GM23338 (cell line): ENCODE data around the gene PHF21A. TPM values are rescaled to one million over a fixed set of nuclear protein-coding genes. Genes with fewer than 3 reads are reported as not detected.
"Not testable (repeated sequence)": the region's sequence is repeated elsewhere in the genome, so short reads cannot be mapped to it uniquely, and the experiment has no call there.

ENCODE experiments used
- ATAC-seq: fragments of 200-7000 bp; cut with Tn5 transposase; 3 replicates; pipeline ENCODE4 v1.9.1; 2020
- DNase-seq: peaks from one replicate; pipeline ENCODE4 v3.0.0-alpha.2; 2015; ENCODE audit warnings: low spot score
- H2AFZ ChIP-seq: fragments of 200-600 bp; sonication (generic); 2 replicates; pipeline ENCODE4 v1.8.0; 2016; ENCODE audit warnings: antibody characterized with exemption, mild to moderate bottlenecking, moderate library complexity
- H3F3A ChIP-seq: fragments of 200-600 bp; sonication (generic); replicated peaks from 2 replicates; pipeline ENCODE4 v1.8.0; 2017; ENCODE audit warnings: antibody characterized with exemption, mixed run types, low read depth
- H3K27ac ChIP-seq: fragments of 200-600 bp; sonication (generic); 2 replicates; pipeline ENCODE4 v1.6.1; 2016; ENCODE audit warnings: low read depth
- H3K27me3 ChIP-seq: fragments of 200-600 bp; sonication (generic); 2 replicates; pipeline ENCODE4 v1.8.0; 2016; ENCODE audit warnings: mild to moderate bottlenecking, mixed run types, moderate library complexity; ENCODE audit not compliant: insufficient read depth
- H3K36me3 ChIP-seq: fragments of 200-600 bp; sonication (generic); 2 replicates; pipeline ENCODE4 v1.8.0; 2016; ENCODE audit warnings: mild to moderate bottlenecking; ENCODE audit not compliant: insufficient read depth
- H3K4me1 ChIP-seq: fragments of 200-600 bp; sonication (generic); 2 replicates; pipeline ENCODE4 v1.8.0; 2016; ENCODE audit warnings: mild to moderate bottlenecking, moderate library complexity; ENCODE audit not compliant: insufficient read depth
- H3K4me2 ChIP-seq: fragments of 200-600 bp; sonication (generic); 2 replicates; pipeline ENCODE4 v1.7.1; 2017; ENCODE audit warnings: mixed run types
- H3K4me3 ChIP-seq: fragments of 200-600 bp; sonication (generic); 2 replicates; pipeline ENCODE4 v1.6.1; 2016; ENCODE audit warnings: mixed run types
- H3K79me2 ChIP-seq: fragments of 200-600 bp; sonication (generic); replicated peaks from 2 replicates; pipeline ENCODE4 v1.8.0; 2017; ENCODE audit warnings: mild to moderate bottlenecking; ENCODE audit not compliant: insufficient read depth
- H3K9me2 ChIP-seq: fragments of 200-600 bp; sonication (generic); 2 replicates; pipeline ENCODE4 v1.8.0; 2017; ENCODE audit not compliant: insufficient read depth
- H4K20me1 ChIP-seq: fragments of 200-600 bp; sonication (generic); replicated peaks from 2 replicates; pipeline ENCODE4 v1.8.0; 2017; ENCODE audit warnings: mild to moderate bottlenecking; ENCODE audit not compliant: insufficient read depth
- H3K27ac Mint-ChIP-seq: 2 replicates; pipeline ENCODE4 v1.8.0; 2020; ENCODE audit warnings: inconsistent platforms, mild to moderate bottlenecking, moderate library complexity, mixed read lengths
- H3K27me3 Mint-ChIP-seq: 3 replicates; pipeline ENCODE4 v1.8.0; 2022; ENCODE audit warnings: low read depth, mild to moderate bottlenecking, moderate library complexity, mixed read lengths, inconsistent platforms; ENCODE audit not compliant: insufficient read depth, poor library complexity
- H3K36me3 Mint-ChIP-seq: 3 replicates; pipeline ENCODE4 v1.8.0; 2021; ENCODE audit warnings: low read depth, mild to moderate bottlenecking, inconsistent platforms, moderate library complexity, mixed read lengths
- H3K4me1 Mint-ChIP-seq: 3 replicates; pipeline ENCODE4 v1.8.0; 2020; ENCODE audit warnings: mild to moderate bottlenecking, inconsistent platforms, mixed read lengths
- H3K4me3 Mint-ChIP-seq: 3 replicates; pipeline ENCODE4 v1.8.0; 2021; ENCODE audit warnings: moderate library complexity, mild to moderate bottlenecking, inconsistent platforms, mixed read lengths
- H3K9me3 Mint-ChIP-seq: 3 replicates; pipeline ENCODE4 v1.8.0; 2020; ENCODE audit warnings: moderate library complexity, mild to moderate bottlenecking, inconsistent platforms, mixed read lengths
- CREB1 ChIP-seq: fragments of 250-450 bp; sonication (Bioruptor Pico); IDR thresholded peaks from 2 replicates; pipeline ENCODE4 v1.5.0; 2020; ENCODE audit warnings: low read depth, mild to moderate bottlenecking, moderate library complexity
- CTCF ChIP-seq, 2 experiments: fragments of 200-600 bp in 1 of 2; sonication (generic) in 1 of 2; conservative IDR thresholded peaks; 2 replicates each; pipeline versions ENCODE4 v1.5.1 to v1.6.1; 2016 to 2017; ENCODE audit warnings: antibody characterized with exemption in 2 of 2, low read depth in 2 of 2, mild to moderate bottlenecking in 2 of 2, moderate library complexity in 1 of 2
- ETS1 ChIP-seq: IDR thresholded peaks from 2 replicates; pipeline ENCODE4 v1.6.1; 2016; ENCODE audit warnings: antibody characterized with exemption
- EZH2 ChIP-seq: fragments of 200-600 bp; sonication (generic); IDR thresholded peaks from one replicate; pipeline ENCODE4 v1.8.0; 2017; ENCODE audit warnings: antibody characterized with exemption, mild to moderate bottlenecking, low read depth; ENCODE audit not compliant: unreplicated experiment
- EZH2phosphoT487 ChIP-seq: fragments of 200-600 bp; sonication (generic); IDR thresholded peaks from one replicate; pipeline ENCODE4 v1.8.1; 2018; ENCODE audit warnings: antibody characterized with exemption; ENCODE audit not compliant: unreplicated experiment
- JUNB ChIP-seq: IDR thresholded peaks from one replicate; pipeline ENCODE4 v1.6.1; 2016; ENCODE audit warnings: antibody characterized with exemption; ENCODE audit not compliant: unreplicated experiment
- NANOG ChIP-seq: IDR thresholded peaks from 2 replicates; pipeline ENCODE4 v1.6.1; 2016; ENCODE audit warnings: antibody characterized with exemption, borderline replicate concordance
- POLR2AphosphoS5 ChIP-seq: IDR thresholded peaks from 2 replicates; pipeline ENCODE4 v1.6.1; 2016; ENCODE audit warnings: antibody characterized with exemption, low read depth
- ZNF114 ChIP-seq: fragments of 250-450 bp; sonication (Bioruptor Pico); IDR thresholded peaks from 2 replicates; pipeline ENCODE4 v1.5.0; 2020; ENCODE audit warnings: mild to moderate bottlenecking, moderate library complexity
- ZNF331 ChIP-seq: fragments of 250-450 bp; sonication (Bioruptor Pico); IDR thresholded peaks from 2 replicates; pipeline ENCODE4 v1.5.0; 2020; ENCODE audit warnings: low read depth, mild to moderate bottlenecking, moderate library complexity
- ZNF462 ChIP-seq: fragments of 250-450 bp; sonication (Bioruptor Pico); IDR thresholded peaks from 2 replicates; pipeline ENCODE4 v1.5.0; 2020; ENCODE audit warnings: mild to moderate bottlenecking, moderate library complexity
- polyA plus RNA-seq: library from polyadenylated mRNA; unstranded; fragments of >200 nt; fragmentation: Nextera tagmentation; extraction: Ambion mirVana; gene quantifications from 2 replicates; pipeline ENCODE4 v1.2.1, GENCODE V29; 2016
- total RNA-seq: library from RNA; depleted of rRNA; stranded (reverse); fragments of >200 nt; shearing (Covaris generic); gene quantifications from 2 replicates; pipeline ENCODE4 v1.2.3, GENCODE V29; 2014

PHF21A gene
- total and polyA plus RNA-seq, 2 experiments from 2014 or later, result 21.7 to 23.6 TPM

- not testable (repeated sequence) for H3K36me3 ChIP-seq, ATAC-seq, H3K27ac ChIP-seq, H2AFZ ChIP-seq, DNase-seq, H4K20me1 ChIP-seq, H3K27ac Mint-ChIP-seq, H3K4me1 ChIP-seq, H3K9me2 ChIP-seq, H3K4me1 Mint-ChIP-seq, H3K4me2 ChIP-seq, H3K79me2 ChIP-seq, H3K27me3 ChIP-seq, H3K9me3 Mint-ChIP-seq, H3K4me3 ChIP-seq, H3F3A ChIP-seq, H3K4me3 Mint-ChIP-seq
- H3K36me3 Mint-ChIP-seq, result peaks cover 19% of the 10 kb centered on the region
- peaks cover 30% of the 10 kb centered on the region for H3K27me3 Mint-ChIP-seq
Measured at GRCh38 chr11:45905576-45905975, 215.7 kb downstream of the PHF21A start.

- Histone ChIP-seq H4K20me1 (peaks cover 3% of the 10 kb centered on the region), H3K4me3 (no peak overlapping the region), H3K4me1 (peaks cover 6% of the 10 kb centered on the region; the same call in 1 of the 2 replicates), H3K79me2 (no peaks in the 10 kb centered on the region; the same call in 1 of the 2 replicates), H2AFZ (no peak overlapping the region), H3F3A (no peaks in the 10 kb centered on the region), H3K27ac (no peak overlapping the region), H3K27me3 (peaks cover 3% of the 10 kb centered on the region; the same call in 1 of the 2 replicates), H3K4me2 (no peak overlapping the region), H3K36me3 (no peaks in the 10 kb centered on the region), H3K9me2 (no peaks in the 10 kb centered on the region)
- Mint-ChIP-seq H3K4me1 (peaks cover 8% of the 10 kb centered on the region), H3K4me3 (no peak overlapping the region), H3K27ac (no peak overlapping the region), H3K9me3 (no peaks in the 10 kb centered on the region), H3K36me3 (peaks cover 19% of the 10 kb centered on the region), H3K27me3 (peaks cover 32% of the 10 kb centered on the region)
- DNase-seq (no peak), ATAC-seq (no peak)
- TF ChIP-seq EZH2 (no peak), CREB1 (CRISPR knock-in tag) (no peak), EZH2phosphoT487 (no peak), ETS1 (no peak), NANOG (no peak), CTCF (conservative IDR thresholded peaks at IDR 0.05; ENCODE audit: low read depth in 2 of 2) (no peak), POLR2AphosphoS5 (no peak), ZNF462 (CRISPR knock-in tag) (no peak), ZNF331 (CRISPR knock-in tag) (no peak), ZNF114 (CRISPR knock-in tag) (no peak), JUNB (no peak)
Measured at GRCh38 chr11:45905095-45905494, 216.2 kb downstream of the PHF21A start.
